Activated CD4-positive, alpha-beta T cell treated with anti-CD3 and anti-CD28 coated beads for 24 hours (primary cell): ENCODE results near the gene RELCH.
"Not testable (repeated sequence)": the region's sequence is repeated elsewhere in the genome, so short reads cannot be mapped to it uniquely, and the experiment has no call there.

Experiments used
- DNase-seq, 2 donors: peaks; one replicate each; pipeline ENCODE4 v3.0.0-alpha.2; 2020; ENCODE audit warnings: low read depth in 2 of 2

Gene RELCH, protein sequence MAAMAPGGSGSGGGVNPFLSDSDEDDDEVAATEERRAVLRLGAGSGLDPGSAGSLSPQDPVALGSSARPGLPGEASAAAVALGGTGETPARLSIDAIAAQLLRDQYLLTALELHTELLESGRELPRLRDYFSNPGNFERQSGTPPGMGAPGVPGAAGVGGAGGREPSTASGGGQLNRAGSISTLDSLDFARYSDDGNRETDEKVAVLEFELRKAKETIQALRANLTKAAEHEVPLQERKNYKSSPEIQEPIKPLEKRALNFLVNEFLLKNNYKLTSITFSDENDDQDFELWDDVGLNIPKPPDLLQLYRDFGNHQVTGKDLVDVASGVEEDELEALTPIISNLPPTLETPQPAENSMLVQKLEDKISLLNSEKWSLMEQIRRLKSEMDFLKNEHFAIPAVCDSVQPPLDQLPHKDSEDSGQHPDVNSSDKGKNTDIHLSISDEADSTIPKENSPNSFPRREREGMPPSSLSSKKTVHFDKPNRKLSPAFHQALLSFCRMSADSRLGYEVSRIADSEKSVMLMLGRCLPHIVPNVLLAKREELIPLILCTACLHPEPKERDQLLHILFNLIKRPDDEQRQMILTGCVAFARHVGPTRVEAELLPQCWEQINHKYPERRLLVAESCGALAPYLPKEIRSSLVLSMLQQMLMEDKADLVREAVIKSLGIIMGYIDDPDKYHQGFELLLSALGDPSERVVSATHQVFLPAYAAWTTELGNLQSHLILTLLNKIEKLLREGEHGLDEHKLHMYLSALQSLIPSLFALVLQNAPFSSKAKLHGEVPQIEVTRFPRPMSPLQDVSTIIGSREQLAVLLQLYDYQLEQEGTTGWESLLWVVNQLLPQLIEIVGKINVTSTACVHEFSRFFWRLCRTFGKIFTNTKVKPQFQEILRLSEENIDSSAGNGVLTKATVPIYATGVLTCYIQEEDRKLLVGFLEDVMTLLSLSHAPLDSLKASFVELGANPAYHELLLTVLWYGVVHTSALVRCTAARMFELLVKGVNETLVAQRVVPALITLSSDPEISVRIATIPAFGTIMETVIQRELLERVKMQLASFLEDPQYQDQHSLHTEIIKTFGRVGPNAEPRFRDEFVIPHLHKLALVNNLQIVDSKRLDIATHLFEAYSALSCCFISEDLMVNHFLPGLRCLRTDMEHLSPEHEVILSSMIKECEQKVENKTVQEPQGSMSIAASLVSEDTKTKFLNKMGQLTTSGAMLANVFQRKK

DNA sequence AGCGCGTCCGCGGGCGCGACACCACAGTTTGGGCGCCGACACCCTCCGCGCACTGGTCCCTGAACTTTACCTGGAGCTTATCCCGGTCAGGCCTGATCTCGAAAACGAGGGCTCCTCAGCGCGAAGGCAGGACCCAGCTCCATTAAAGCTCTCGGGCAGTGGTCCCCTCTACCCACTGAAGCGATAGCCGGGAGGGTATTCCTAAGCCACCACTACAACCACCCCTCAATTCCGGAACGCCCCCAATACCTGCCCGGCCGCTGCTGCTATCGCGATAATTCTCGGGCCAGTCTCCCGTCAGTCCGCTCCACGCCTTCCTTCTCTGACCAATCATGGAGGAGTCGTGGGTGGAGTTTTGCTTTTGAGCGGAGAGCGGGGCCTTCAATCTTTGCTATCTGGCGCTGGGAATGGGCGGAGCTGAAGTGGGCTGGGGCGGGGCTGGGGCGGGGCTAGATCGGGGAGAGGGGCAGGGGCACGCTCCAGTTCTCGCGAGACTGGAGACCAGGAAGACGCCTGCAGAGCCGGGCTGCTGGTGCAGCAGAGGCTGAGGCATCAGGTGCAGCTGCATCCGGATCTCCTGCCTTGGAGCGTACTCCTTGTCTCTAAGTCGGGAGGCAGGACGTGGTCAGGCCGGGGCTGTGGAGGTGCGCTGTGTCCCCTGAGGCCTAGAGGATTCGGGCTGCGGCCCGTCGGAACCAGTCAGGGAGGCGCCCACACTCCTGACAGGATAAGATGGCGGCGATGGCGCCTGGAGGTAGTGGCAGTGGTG lies at the start of gene RELCH, which contains the start of gene PIGN:
TSS of gene RELCH (plus strand) at position 482 of the 769 bp plus-strand sequence. CDS start at position 733, 251 bp downstream.
TSS of gene PIGN (minus strand) at position 283 of the 769 bp plus-strand sequence. CDS start 25,703 bp downstream, outside the sequence.
- DNase-seq, result peak; percentile 86 to 92

DNA sequence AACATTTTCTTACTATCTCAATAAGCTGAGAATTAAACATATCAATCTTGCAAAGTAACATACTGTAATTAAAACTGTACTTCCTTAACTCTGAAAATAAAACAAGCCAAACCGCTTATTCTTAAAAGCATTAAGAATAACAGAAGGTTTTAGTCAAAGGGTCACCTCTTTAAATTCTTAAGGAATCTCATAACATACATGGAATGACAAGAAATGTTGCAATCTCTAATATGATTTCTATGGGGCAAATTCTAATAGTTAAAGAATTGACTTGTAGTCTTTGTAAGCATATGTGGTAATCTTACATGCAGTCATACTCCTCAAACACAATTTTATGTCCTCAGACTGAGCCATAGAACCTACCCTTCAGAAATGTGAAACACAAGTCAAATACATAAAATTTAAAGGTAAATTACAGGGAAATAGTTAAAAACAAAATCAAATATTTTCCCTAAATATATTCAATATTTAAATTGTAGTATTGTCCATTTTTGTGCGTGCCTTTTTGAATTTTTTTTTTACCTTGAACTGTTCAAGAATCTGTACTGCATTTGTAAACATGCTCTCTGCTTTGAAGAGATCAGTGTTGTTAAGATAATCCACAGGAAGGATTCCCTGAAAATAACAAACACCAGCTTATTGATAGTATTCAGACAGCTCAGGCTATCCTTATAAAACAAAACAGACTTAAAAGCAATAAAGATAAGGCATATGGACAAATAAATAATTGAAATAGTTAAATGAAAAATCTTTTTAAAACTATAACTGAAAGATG lies 48.4 kb upstream of the RELCH start:
- DNase-seq, result no peak

DNA sequence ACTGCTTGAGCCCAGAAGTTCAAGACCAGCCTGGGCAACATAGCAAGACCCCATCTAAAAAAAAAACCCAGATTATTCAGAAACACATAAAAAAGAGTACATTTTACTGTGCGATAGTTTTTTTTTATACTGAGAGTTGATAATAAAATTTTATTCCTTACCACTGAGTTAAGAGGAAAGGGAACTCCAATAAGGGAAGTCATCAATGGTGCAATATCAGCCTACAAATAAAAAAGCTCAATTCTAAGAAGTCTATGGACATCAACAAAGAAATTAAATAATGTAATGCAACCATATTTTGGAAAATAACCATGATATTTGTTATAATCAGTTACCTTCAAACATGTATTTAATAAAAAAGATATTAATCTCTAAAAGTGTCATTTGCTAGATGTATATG lies 46.8 kb upstream of the RELCH start:
- DNase-seq, result no peak

DNA sequence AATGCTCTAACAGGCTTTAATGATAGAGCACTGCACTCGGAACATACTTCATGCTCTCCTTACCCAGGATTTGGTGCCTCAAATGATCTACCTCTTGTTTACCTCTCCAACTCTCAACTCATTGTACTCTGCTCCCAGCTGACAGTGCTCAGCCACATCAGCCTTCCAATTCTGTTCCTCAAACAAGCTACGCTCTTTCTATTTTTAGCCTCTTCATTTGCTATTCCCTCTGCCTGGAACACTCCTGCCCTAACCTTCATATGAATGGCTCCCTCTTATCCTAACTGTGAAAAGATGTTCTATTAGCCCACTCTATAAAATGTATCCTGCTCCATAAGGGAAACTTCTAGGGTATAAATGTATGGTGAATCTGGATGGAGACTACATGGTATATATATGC lies 42.7 kb upstream of the RELCH start:
- DNase-seq, result no peak

DNA sequence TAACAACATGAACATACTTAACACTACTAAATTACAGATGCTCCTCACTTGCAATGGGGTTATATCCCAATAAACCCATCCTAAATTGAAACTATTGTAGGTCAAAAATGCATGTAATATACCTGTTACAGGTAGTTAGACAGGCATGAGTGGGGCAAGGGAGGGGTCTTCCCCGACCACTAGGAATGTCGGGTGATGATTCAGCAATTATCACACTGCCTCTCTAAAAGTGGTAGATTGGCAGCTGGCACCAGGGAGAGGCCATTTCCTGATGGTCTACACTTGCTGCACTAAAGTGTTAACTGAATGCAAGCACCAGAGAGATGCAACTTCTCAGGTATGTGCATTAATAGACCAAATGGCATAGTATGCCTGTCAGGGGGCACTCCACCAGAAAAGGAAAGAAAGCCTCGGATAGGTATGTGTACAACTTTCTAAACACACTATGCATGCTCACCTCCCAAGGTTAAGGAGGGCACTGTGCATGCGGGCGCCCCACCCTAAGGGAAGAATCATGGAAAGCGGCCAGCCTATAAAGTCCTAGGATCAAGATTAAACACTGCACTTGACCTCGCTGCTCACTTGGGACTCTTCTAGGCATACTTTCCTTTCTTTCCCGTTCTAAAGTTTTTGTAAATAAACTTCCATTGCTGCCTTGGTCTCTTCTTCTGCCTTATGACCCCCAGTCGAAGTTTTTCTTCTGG lies 35.8 kb upstream of the RELCH start:
- no peak for DNase-seq

DNA sequence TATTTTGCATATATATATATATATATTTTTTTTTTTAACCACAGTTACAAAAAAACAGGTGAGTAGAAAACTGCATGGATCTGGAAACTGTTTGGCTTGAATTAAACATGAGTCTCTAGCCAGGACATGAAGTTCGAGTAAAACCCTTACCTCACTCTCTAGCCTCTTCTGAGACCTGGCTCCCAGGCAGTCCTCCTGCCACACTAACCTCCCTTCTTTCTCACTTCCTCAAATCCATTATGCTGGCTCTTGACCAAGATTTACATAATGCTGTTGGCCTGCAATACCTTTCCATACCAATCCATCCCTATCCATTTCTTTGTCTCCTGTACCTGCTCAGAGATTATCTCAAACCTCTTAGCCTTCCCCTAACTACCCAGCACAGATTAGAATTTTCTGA lies 34.2 kb upstream of the RELCH start:
- no peak for DNase-seq

DNA sequence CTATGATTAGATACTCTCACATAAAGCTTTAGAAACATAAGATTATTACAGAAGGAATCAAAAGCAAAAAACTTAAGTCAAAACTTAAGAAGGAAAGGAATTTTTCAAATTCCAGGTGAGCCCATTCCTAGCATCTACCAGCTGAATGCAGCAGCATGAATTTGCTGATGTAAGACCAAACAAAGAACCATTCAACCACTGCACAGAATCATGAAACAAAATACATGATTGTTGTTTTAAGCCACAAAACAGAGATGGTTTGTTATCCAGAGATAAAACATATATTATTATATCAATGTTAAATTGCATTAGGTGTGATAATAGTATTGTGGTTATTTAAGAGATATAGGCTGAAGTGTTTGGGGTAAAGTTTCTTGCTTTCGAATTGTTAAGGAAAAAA lies 29.2 kb upstream of the RELCH start:
- no peak for DNase-seq

DNA sequence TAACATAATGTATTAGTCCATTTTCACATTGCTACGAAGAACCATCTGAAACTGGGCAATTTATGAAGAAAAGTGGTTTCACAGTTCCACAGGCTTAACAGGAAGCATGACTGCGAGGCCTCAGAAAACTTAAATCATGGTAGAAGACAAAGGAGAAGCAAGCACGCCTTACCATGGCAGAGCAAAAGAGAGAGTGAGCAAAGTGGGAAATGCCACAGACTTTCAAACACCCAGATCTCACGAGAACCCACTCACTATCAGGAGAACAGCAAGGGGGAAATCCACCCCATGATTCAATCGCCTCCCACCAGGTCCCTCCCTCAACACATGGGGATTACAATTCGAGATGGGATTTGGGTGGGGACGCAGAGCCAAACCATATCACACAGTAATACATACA lies 22.7 kb upstream of the RELCH start:
- no peak for DNase-seq

DNA sequence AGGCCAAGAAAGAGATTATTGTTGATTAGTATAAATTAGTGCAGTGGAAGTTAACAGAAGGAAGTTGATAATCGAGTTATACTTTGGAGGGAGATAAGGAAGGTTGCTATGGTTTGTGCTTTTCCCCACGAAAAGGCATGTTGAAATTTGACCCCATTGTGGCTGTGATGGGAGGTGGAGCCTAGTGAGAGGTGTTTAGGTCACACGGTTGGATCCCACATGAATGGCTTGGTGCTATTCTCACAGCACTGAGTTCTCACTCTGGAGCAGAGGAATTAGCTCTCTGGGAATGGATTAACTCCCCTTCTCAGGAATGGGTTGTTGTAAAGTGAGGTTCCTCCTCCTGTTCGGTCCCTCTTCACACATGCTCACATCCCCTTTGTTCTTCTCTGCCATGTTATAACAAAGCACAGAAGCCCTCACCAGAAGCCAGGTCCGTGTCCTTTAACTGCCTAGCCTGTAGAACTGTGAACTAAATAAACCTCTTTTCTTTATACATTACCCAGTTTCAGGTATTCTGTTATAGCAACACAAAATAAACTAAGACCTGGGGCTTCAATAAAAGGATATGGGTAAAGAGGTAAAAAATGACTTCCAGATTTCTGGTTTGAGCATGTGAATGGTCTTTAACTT lies 22.1 kb upstream of the RELCH start:
- no peak for DNase-seq

DNA sequence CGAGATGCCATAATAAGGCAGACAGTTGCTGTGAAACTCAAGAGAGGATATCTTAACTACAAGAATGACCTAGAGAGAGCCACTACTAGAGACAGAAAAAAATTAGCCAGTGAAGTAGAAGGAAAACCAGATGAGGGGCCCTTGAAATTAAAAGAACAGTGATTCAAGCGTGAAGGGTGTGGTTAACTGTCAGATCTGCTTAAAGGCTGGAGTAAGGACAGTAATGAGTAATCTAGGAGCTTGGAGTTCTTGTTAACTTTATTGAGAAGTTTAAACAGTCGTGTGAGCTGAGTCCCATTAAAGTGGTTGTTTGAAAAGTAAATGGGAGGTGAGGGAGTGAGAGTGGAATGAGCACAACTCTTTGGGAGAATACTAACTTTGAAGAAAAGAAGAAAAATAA lies 21.5 kb upstream of the RELCH start:
- DNase-seq, result no peak

DNA sequence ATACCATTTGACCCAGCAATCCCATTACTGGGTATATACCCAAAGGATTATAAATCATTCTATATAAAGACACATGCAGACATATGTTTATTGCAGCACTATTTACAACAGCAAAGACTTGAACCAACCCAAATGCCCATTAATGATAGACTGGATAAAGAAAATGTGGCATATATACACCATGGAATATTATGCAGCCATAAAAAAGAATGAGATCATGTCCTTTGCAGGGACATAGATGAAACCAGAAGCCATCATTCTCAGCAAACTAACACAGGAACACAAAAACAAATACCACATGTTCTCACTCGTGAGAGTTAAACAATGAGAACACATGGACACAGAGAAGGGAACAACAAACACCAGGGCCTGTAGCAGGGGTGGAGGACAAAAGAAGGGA lies 20.5 kb upstream of the RELCH start:
- not testable (repeated sequence) for DNase-seq

DNA sequence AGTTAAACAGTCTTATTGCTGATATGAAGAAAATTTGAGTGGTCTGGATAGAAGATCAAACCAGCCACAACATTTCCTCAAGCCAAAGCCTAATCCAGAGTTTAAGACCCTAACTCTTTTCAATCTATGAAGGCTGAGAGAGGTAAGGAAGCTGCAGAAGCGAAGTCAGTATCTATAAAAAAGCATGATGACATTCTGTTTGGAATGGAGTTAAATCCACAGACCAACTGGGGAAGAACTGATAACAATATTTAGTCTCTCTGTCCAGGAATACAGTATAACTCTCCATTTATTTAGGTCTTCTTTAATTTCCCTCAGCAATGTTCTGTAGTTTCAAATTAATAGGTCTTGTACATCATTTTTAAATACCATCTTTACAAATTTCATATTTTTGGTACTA lies 16.2 kb upstream of the RELCH start:
- no peak for DNase-seq

DNA sequence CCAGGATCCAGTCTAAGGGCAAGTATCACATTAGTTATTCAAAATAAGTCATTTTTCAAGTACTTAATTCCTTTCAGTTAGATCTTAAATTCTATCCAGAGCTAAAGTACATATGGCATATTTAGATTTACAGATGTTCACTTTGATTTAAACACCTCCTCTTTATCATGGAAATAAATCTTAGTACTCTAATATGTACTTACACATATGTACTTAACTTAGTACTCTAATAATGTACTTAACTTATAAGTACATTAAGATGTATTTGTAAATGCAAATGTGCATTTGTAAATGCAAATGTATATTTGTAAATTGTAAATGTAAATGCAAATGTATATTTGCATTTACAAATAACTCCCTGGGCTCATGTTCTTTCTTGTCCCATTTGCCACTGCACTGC lies 14.8 kb upstream of the RELCH start:
- DNase-seq, result no peak

DNA sequence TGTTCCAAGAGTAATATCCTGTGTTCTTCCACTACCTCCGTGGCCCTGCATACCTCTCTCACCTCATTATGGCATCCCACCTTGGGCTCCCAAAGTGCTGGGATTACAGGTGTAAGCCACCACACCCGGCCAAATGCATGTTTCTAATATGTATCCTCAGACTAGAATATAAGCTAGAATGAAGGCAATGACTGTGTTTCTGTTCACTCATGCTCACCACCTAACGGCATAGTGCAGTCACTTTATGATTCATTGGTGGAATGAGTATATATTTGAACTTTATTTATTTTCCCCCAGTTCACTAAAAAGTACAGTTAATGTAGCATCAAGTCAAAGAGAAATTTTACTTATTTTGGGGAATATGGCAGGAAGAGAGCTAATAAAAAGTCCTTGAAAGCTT lies 11.5 kb upstream of the RELCH start:
- DNase-seq, result no peak

DNA sequence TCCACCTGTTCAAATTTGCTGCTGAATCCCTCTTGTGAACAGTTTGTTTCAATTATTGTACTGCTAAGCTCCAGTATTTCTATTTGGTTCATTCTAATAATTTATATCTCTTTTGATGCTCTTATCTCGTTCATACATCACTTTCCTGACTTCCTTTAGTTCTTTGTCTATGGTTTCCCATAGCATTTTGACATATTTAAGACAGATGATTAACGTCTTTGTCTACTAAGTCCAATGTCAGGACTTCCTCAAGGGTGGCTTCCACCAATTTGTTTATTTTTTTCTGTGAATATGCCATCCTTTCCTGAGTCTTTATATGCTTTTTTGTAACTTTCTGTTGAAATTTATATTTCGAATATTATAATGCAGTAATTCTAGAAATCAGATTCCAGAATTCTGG lies 9.8 kb upstream of the RELCH start:
- DNase-seq, result no peak

DNA sequence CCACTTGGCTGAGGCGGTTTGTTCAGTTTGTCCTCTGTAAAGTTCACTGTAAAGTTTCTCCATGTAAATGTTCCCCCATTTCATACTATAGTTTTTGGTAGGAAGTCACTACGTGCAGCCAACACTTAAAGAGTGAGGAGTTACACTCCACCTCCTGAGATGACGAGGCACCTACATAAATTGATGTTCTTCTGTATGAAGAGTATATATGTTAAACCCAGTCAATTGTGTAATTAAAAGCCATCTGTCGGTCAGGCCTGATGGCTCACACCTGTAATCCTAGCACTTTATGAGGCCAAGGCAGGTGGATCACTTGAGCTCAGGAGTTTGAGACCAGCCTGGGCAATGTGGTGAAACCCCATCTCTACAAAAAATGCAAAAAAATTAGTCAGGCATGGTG lies 7.8 kb upstream of the RELCH start:
- no peak for DNase-seq

DNA sequence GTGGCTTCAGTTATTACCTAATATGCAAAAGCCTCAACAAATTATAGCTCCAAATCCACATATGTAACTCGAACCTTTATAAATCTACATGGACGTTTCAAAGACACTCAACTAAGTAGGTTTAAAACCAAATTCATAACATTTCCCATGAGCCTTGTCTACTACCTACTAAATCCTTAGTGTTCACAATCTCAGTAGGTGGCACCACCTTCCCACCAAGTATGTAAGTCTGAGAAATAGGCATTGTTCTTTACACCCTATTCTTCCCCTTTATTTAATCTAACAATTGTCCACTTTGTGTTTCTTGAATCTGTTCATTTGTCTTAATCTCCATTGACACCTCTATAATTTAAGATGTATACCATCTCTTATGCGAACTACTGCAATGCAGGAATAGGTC lies 4.8 kb upstream of the RELCH start:
- DNase-seq, result no peak

DNA sequence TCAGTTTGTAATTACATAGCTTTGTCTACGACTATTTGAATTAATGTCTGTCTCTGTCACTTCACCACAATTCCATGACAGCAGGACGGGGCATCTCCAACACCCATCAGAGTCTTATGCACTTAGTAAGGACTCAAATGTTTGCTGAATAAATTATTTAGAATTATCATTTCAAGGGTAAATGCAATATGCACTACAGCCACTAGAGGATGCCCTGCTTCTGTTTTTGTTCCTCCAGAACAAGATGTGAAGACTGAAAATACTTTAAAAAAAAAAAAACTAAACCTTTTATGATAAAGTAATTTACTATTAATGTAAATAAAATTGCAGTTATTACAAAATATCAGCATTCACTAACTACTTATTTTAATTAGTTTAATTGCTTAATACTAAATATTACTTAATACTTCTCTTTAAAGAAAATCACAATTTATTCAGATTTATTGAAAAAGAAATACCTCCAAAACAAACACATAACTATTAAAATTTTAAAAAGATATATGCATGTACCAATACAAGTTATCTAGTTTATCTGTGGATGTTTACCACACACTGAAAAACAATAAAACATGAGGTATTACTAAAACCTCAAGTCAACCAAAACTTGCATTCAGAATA lies 3.4 kb upstream of the RELCH start:
- DNase-seq, result peak in 1 of 2 donors; percentile 43

DNA sequence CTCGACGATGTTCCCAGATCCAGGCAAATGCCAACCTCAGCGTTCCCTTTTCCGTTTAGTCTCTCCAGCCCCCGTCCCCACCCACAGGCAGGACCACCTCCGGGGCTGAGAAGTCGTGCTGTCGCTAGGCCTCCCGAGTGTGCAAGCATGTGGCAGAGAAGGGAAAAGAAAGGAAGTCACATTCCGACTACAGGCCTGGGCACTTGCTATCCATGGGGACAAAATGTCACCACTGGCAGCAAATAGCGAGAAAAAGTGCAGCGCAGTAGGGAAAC lies 619 bp upstream of the RELCH start:
- DNase-seq, result no peak
